GM18517 (cell line): Measurements from ENCODE around the gene LRCH1.

Experiments
- ATAC-seq: cut with Tn5 transposase; IDR thresholded peaks from one replicate; pipeline ENCODE4 v1.9.1; 2021; ENCODE audit warnings: mild to moderate bottlenecking, moderate library complexity; ENCODE audit not compliant: unreplicated experiment

LRCH1 gene

DNA sequence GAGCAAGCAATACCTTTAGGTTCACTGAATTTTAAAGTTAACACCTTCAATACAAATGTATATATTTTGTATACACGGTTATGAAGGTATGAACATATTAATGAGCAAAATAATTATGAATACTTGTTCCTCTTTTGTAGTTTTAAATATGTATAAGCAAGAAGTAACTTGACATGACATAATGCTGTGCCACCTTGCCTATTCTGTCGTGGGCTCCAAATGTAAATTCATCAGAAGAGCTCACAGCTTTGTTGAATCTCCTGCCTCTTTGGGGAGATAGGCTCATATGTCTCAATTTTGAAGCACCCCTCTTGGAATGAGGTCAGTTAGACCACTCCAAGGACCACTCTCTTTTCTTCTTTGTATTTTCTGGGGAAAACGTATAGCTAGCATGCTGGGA lies 59.3 kb downstream of the LRCH1 start:
- ATAC-seq = no peak

DNA sequence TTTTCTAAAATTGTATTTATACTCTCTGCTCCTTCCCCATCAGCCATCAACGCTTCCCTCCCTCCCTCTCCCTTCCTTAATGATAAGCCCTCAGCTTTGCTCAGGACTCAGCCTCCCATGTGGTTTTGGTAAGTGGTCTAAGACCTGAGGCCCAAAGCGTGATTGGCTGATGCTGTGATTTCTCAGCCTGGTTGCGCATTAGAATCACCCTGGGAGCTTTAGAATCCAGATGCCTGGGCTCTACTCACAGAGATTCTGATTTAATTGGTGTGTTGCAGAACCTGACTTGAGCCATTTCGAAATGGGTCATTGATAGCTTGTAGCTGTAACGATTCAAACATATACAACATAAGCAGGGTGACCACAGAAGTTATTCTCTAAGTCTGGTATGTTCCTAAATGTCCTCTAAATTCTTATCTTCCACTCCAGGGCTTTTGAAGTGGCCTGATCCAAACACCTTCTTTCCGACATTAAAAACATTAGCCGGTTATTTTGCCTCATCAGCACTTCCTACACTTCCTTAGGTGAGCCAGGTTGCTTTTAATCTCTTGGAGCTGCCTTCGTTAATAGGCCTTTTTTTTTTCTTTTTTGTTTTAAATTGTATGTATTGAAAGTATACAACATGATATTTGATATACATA lies 60.6 kb downstream of the LRCH1 start:
- no peak for ATAC-seq

DNA sequence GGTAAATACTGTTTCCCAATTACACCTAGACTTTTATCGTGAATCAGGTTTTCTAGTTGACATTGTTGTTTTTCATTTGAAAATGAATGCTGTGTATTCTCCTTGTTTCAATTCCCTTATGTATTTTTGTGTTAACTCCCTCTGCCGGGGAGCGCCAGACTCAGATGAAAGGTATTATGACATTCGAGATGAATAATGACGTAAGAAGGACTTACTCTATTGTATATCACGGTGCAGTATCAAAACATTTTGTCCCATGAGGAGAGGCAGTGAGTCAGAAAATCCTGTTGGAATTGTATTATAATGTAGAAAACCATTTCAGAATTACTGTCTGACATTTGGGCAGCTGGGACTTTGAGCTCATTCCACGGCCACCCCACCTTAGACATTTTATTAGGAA lies 61.6 kb downstream of the LRCH1 start:
- no peak for ATAC-seq

DNA sequence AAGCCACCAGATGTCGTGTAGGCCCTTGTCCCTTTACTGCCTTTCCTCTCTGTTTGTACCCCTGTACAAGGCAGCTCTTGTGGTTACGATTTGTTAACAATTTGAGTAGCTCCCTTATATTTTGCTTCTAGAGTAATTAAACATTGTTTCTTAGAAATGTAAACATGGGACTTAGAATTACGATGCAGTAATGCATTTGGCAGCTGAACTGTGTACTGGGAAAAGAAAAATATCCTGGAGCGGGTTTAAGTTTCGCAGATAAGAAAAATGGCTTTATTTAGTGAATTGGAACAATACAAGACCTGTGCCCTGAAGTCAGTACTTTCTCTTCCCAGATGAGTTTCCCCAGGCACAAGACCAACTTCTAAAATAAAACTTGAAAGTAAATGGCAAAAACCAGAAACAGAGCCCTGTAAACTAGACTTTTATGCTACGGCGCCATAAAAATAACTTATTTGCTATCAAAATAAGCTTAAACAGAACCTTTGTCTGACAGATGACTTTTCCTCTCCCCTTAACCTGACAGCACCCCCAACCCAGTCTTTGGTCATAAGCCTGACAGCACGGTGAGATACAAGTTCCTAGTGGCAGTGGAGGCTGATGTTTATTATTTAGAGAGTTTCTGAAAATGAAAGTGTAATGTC lies 63.0 kb downstream of the LRCH1 start:
- ATAC-seq = no peak

DNA sequence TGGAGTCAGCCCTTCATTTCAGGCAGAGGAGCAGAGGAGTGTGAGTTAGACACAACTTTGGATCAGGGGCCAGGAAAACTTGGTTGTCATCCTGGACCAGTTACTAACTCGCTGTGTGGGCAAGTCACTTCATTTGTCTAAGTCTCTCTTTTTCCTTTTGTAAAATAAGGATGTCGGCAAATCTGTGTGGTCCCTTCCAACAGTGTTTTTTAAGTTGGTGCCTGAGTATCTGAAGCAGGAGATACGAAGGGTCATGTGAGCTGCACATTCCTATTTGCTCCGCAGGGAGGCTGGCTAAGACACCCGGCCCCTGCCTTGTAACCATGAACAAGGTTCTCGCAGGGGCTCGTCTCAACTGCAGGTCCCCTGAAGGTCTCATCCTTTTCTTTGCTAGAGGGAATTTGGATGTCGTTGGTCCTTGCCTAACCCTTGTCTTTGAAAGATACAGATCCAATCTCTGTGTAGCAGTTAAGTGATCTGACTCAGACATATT lies 64.3 kb downstream of the LRCH1 start:
- ATAC-seq = no peak

DNA sequence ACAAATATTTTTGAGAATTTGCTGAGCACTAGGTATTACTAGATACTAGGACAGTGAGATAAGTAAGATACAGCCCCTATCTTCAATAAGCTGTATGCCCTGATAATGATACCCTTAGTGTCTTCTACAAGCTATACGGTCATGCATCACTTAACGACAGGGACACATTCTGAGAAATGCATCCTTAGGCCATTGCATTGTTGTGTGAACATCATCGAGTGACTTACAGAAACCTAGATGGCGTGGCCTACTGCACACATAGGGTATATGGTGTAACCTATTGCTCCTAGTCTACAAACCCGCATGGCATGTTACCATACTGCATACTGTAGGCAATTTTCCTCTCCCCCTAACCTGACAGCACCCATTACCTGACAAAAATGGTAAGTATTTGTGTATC lies 64.9 kb downstream of the LRCH1 start:
- ATAC-seq = no peak

DNA sequence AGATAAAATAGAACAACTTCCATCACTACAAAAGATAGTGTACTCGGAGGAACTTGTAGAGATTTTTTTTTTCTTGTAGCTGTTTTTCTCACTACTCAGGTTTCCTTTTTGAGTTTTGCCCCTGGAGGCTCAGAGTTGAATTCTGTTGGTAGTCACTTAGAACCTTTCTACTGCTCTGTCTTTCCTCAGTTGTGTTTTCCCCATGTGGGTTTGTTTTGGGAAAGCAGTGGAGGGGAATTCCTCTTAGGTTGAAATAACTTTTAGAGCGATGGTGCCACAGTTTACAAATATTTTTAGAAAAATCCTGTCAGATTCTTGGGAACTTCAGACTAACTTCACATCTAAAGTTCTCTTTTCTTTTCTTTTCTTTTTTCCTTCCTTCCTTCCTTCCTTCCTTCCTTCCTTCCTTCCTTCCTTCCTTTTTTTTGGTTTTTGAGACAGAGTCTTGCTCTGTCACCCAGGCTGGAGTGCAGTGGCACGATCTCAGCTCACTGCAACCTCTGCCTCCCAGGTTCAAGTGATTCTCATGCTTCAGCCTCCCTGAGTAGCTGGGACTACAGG lies 65.8 kb downstream of the LRCH1 start:
- ATAC-seq = no peak

DNA sequence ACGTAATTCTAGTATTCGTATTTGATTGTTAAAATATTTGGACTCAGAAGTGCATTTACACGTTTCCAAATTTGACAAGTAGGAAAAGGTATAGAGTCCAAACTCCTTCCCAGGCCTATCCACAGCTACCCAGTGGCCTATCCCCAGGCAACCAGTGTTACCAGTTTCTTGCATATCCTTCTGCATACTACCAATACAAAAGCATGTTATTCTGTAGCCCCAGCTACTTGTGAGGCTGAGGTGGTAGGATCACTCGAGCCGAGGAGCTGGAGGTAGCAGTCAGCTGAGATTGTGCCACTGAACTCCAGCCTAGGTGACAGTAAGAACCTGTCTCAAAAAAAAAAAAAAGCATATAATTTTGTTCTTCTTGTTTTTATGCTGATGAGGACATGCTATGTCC lies 67.1 kb downstream of the LRCH1 start:
- ATAC-seq = no peak

DNA sequence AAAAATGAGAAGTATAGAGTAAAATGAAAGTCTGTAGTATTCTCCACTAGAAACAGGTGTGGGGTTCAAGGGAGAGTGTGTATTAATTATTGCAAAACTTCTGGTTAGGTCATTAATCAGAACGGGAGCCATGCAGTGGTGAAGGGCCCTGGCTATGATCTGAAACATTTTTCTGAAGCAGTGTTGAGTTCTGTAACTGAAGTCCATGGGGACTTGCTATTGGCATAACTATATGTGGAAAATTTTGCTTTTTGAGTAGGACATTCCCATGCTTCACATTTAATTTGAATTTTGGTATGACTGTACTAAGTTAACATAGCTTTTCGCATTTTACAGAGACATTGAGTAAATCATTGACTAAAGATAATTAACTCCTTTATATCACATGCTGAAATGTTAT lies 67.5 kb downstream of the LRCH1 start:
- ATAC-seq = no peak

DNA sequence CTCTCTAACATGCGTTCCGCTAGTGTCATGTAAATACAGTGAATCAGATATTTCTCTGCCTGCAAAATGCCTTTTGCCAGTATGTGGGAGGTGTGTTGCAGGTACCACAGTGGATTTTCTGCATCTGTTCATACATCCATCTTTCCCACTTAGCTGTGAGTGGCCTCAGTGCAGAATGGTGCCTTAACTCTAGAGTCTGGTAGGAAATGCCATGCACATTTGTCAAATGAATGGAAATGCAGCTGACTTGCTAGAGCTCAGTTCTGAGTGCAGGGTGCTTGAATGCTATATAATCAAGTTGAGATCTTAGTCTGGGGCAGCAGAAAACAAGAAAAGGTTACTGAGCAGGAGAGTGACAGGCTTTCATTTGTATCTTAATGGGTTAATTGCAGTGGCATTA lies 68.2 kb downstream of the LRCH1 start:
- ATAC-seq = no peak

DNA sequence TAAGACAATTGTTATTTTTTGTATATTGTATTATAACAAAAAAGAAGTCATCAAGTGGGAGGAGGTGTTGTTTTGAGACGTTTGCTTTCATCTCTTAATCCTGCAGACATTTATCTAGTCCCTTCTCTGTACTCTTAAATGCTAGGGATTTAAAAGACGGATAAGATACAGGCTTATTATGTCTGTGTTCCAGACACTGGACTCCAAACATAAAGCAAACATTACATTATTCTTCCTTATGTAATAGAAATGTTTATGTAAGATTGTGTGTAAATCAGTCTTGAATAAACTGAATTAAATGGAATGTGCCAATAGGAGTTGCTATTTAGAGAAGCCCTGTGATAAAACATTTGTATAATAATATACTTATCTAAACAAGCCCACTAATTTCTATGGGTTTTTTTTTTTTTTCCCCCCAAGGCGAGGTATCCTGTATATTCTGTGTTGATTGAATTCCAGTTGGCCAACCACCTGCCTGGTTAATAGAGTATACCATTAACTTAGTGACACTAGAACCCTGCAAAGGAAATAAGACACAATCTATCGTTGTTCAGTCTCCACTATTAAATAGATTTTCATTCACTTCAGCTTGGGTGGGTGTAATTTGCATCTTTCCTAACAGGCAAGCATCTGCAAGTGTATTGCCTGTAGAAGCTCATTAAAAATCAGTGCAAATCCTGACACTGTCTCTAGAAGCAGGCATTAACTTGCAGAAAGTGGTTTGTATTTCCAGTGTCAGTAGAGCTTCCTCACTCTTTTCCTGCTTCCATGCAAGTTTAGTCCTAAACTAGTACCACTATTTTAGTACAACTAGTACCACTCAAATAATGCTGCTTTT lies 69.0 kb downstream of the LRCH1 start:
- no peak for ATAC-seq

DNA sequence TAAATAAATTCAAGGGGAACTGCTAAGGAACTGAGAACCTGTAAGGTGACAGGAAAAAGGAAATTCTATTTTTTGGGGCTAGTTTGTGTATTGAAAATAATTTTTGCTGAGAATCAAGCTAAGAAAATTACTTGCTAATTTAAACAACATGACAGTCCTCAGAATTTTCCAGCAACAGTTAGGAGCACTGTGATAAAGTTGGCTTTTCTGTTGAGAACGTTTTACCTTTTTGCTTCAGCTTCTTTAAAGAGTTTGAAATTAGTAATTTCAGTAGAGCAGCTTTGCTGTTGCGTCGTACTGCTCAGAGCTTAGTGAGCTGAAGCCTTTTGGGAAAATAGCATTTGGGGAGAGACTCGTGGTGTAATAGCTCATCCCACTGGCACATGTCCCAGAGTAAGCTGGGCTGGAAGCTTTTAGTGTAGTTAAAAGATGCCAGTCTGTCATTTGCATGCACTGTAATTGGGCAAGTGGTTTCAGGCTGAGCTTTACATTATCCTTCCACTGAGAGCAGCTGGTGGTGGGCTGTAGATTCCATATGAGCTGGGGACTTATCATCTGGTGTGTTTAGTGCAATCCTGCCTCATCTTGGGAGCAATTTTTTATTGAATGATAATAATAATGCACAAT lies 69.8 kb downstream of the LRCH1 start:
- no peak for ATAC-seq

DNA sequence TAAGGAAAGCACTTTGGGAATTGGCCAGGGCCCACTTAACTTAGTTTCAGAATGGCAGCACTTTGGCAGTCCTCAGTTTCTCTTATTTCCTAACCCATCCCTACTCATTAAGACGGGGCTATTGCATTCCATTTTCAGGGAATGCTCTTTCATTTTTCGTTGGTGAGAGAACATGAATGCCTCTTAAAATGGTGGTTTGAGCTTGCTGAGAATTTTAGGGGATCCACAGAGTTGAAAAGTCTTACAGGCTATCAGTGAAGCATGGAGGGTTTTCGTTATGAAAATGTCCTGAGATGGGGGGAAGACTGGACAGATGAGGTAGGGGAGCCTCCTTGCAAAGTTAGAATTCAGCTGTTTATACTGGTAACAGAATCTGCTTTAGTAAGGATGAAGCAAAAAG lies 71.4 kb downstream of the LRCH1 start:
- ATAC-seq = no peak

DNA sequence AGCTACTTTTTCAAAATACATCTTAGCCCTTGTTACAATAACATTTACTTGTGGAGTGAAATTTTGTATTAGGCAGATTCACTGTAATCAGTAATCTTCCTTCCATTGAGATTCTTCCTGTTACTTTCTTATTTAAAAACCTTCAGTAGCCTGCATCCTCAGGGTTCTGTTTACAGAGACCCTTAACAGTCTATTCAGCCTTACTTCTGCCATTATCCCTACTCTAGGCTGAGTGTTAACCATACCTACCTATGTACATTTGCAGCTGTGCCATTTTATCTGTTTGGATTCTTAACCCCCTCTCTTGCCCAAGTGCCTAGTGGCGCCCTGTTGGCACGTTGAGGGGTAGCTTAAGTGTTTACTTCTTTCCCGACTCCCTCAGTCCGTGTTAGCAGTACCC lies 71.9 kb downstream of the LRCH1 start:
- no peak for ATAC-seq

DNA sequence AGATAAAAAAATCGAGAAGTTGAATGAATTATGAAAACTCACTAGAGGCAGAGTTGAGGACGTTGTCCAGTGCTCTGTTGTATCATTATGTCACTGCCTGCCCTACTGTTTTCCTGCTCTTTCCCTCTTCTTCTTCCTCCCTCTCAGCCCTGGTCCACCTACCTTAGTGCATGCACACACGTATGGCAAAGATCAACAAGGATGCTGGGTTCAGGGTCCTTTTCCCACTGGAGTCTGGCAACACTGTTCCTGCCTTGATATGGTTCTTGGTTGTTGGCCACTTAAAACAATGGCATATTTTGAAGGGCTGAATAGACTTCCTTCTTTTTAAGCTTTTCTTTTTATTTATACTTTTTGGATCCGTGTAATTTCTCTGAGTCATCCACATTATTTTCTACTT lies 74.5 kb downstream of the LRCH1 start:
- no peak for ATAC-seq

DNA sequence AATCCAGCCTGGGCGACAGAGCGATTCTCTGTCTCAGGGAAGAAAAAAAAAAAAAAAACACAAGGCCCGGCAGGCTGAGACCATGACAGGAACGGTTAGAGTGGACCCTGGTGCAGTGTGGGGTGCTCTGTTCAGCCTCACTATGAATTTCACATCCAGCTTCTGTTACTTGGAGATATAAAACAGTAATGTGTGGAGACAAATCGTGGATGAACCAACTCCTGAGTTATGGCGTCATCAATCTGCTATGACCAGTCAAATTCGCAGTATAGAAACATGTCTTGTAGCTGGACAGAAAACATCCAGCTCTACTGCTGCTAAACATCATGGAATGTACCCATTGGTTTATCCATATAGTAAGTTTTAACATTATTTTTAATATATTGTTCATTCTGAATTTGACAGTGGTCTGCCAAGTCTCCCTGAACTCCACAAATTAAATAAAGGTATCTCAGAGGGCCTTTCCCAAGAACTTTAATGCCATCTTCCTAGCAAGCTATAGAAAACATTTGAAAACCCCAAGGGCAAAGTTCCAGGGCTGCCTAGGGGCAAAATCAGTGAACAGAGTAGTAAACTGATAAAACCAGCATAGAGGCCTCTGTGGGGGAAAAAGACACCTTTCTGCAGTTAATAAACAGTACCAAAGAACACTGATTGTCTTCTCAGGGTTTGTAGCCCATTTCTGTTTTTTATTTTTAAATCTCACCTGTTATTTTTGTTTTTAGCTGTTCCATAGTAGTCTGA lies 75.8 kb downstream of the LRCH1 start:
- ATAC-seq = no peak

DNA sequence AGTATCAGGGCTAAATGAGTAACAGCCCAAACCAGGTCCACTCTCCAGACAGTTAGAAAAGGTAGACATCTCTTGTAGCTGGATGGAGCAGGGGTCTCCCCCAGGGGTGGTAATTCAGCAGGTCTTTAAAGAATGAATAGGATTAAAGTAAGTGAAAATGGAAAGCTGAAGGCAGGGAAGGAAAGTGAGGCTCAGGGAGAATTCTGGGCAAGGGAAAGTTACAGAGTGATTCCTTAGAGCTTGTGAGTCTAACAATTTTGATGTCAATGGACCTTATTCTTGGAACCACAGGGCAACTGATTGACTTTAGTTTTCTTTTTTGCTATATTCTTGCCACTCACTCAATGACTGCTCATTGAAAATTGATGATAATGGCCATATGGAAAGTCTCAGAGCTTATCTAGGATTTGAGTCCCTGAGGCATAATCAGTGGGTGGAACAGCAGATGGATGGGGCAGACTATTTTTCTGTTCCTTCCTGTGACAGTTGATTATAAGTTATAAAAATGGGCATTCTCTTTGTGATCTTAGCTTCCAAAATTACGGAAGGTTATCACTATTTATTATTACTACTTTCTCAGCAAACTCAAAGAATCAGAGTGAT lies 76.9 kb downstream of the LRCH1 start:
- no peak for ATAC-seq

DNA sequence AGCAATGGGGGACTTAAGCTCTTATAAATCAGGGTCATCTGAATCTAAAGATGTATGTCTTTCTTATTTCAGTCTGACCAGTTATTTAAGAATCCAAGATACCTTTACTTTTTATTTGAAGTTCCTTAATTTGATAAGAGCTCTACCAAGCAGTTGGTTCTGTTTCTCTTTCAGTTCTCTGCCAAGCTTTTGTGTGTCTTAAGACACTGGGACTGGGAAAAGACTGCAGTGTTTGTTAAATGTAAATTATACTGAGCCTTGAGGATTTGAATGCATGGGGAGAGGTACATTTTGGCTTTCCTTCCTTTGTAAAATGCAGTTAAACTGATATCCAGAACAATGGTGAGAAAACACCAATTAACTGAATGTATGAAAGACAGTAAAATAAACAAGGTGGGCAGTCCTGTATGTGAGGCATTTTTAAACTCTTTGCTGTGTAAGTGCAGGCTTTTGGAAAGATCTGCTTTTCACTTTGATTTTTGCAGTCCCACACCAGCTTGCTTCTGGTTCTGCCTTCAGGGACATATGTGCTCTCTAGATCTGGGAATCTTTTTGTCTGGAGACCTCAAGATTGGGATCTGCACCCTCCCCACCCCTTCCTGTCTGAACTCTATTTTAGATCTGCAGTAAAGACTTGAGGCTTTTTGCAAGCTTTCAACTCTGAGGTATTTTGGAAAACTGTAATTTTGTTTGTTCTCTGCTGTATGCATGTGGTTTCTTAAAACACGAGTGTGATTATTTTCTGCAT lies 77.6 kb downstream of the LRCH1 start:
- no peak for ATAC-seq

DNA sequence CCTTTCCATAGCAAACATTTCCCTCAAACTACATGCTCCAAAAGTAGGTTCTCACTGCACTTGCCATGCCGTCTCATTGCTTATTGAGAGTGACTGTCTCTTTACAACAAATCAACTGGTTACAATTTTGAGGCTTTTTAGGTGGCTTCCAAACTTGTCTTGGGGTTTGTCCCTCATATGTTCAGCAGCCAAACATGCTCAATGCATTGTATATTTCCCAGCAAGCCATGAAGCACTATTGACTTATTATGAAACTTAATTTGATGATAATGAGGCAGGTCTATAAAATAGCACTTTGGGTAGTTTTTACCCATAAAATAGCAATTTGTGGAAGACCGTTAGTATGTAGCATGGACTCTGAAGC lies 78.2 kb downstream of the LRCH1 start:
- ATAC-seq = no peak

DNA sequence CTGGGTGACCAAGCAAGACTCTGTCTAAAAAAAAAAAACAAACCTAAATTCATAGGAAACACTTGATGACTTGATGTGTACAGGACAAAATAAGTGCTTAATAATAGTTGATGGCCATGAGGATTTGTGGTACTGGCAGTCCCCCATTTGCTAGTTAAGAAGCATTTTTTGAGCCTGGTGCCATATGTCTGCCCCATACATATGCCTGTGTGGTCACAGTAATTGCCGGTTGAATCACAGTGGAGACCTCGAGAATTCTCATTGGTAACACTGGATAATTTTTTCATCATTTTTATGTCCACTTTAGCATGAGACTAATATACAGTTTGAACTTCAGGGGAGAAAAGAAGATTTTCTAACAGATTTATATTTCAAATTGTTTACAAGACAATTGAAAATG lies 79.2 kb downstream of the LRCH1 start:
- no peak for ATAC-seq
